Heart right ventricle (tissue), 16 donors: Measurements from ENCODE around the gene EN2. TPM values are rescaled to one million over a fixed set of nuclear protein-coding genes. Genes with fewer than 3 reads are reported as not detected.

Experiments used
- ATAC-seq, 8 donors: fragments of 200-7000 bp; cut with Tn5 transposase; one replicate each; pipeline ENCODE4 v1.9.1; 2020; ENCODE audit warnings: mild to moderate bottlenecking in 8 of 8, moderate library complexity in 8 of 8, moderate number of reproducible peaks in 1 of 8
- DNase-seq, 2 donors: peaks; one replicate each; pipeline ENCODE4 v3.0.0-alpha.2; 2020
- H3K27ac ChIP-seq, 10 donors: fragments of 200-600 bp; sonication (generic) in 2 of 10; one replicate each; pipeline versions ENCODE4 v1.5.0 to v1.8.0; 2020 to 2022; ENCODE audit warnings: mild to moderate bottlenecking in 3 of 10
- H3K27me3 ChIP-seq, 7 donors: fragments of 200-600 bp; one replicate each; pipeline ENCODE4 v1.8.0; 2021 to 2022; ENCODE audit warnings: mild to moderate bottlenecking in 2 of 7
- H3K36me3 ChIP-seq, 9 donors: fragments of 200-600 bp; sonication (generic) in 1 of 9; one replicate each; pipeline versions ENCODE4 v1.5.0 to v1.8.0; 2020 to 2022; ENCODE audit warnings: mild to moderate bottlenecking in 2 of 9
- H3K4me1 ChIP-seq, 9 donors: fragments of 200-600 bp; sonication (generic) in 1 of 9; one replicate each; pipeline versions ENCODE4 v1.5.0 to v1.8.0; 2020 to 2022; ENCODE audit warnings: mild to moderate bottlenecking in 4 of 9
- H3K4me3 ChIP-seq, 10 donors: fragments of 200-600 bp; sonication (generic) in 2 of 10; one replicate each; pipeline versions ENCODE4 v1.5.0 to v1.8.0; 2020 to 2022; ENCODE audit warnings: mild to moderate bottlenecking in 7 of 10, moderate library complexity in 2 of 10
- H3K9me3 ChIP-seq, 11 donors: fragments of 200-600 bp in 10 of 11; sonication (generic) in 2 of 11; one replicate each; pipeline versions ENCODE4 v1.5.0 to v1.8.0; 2013 to 2022; ENCODE audit warnings: mild to moderate bottlenecking in 2 of 11, control low read depth in 1 of 11, moderate library complexity in 1 of 11
- CTCF ChIP-seq, 9 donors: fragments of 200-600 bp; sonication (generic) in 2 of 9; IDR thresholded peaks; one replicate each; pipeline versions ENCODE4 v1.5.0 to v1.8.0; 2021 to 2022; ENCODE audit warnings: antibody characterized with exemption in 9 of 9, mild to moderate bottlenecking in 5 of 9, moderate library complexity in 1 of 9
- WGBS, 2 donors: extraction: QIAGEN DNeasy Blood & Tissue Kit; methylation state at CpG; one replicate each; pipeline ENCODE4 v1.1.7; 2013; ENCODE audit warnings: inconsistent platforms in 1 of 2; 5-methylcytosine and 5-hydroxymethylcytosine counted together
- intact Hi-C, 10 donors: fragments of 100-400 bp; cut with DNase I; formaldehyde crosslinking; loops; one replicate each; pipeline versions ENCODE4 v1.11.1 to v1.14.2; 2022
- polyA plus RNA-seq, 2 donors: library from polyadenylated mRNA; stranded (reverse); fragments of 200-250 nt; gene quantifications; one replicate each; pipeline ENCODE4 v1.2.3, GENCODE V29; 2013
- total RNA-seq, 10 donors: library from RNA; stranded (reverse); fragmentation: NEBNext Ultra II Directional in 3 of 10; extraction: Animal tissue kit (Norgen Biotek cat#: 25700) in 3 of 10; gene quantifications; one replicate each; pipeline versions ENCODE4 v1.2.1 to v1.2.4, GENCODE V29; 2021 to 2023
- donor health status: Arrhythmogenic right ventricular cardiomyopathy.
- donor health status: ischemic (EF 13 %, LVEDD 7.1; RV severe dilation, severe dysfunction).
- donor health status: healthy with polysubstance abuse.
- donor health status: DM: no; HTN: yes; CAD: no.
- donor health status: DM: no; HTN: no; CAD: no.
- donor health status: ischemic (EF 25% LVEDD 6.9; RV normal size, moderate dysfunction).
- donor health status: ischemic (EF 25% LVEDD 5.7; RV mildly dilated, moderate dysfunction).
- donor health status: healthy.
- donor health status: DM: yes; HTN: yes; CAD: no.
- donor health status: Ischemic cardiomyopathy.
- donor health status: ischemic (EF 35%, LVEDD 5.7; RV mildly dilated, moderate dysfunction).
- donor health status: nonischemic (EF 11% LVEDD 7.7; RV severe dilation, severe dysfunction).
- donor health status: DM: yes; HTN: yes; CAD: no.
- donor health status: PGD.
- donor health status: ischemic (EF 29% LVEDD 5.4; RV normal size, mild dysfunction).
- donor health status: nonischemic (EF 23%, LVEDD 6.1; RV moderate dilation, normal function).

Gene EN2
- total and polyA plus RNA-seq, 12 donors: 0.01 to 0.08 (median 0.07) TPM; not detected in 8

GRCh38 chr7:155507576-155507975 is 49.6 kb downstream of the EN2 start:
- Histone ChIP-seq H3K27me3 (peaks cover 33 to 100% (median 99%) of the 10 kb centered on the region in 7 donors), H3K4me1 (peaks cover 0 to 22% (median 8%) of the 10 kb centered on the region in 9 donors), H3K27ac (no peak overlapping the region), H3K36me3 (no peaks in the 10 kb centered on the region), H3K9me3 (no peaks in the 10 kb centered on the region), H3K4me3 (no peak overlapping the region)
- TF ChIP-seq CTCF (IDR thresholded peaks at IDR 0.05): no peak
- no peak for ATAC-seq
- intact Hi-C loops: no loop called here
- WGBS, 2 donors: 5 to 12% methylated on average over 4 of the region's 4 CpGs
- no peak for DNase-seq

GRCh38 chr7:155508376-155509358 is 50.7 kb downstream of the EN2 start:
- H3K4me3 ChIP-seq: no peak overlapping the region
- no peaks in the 10 kb centered on the region for H3K9me3 ChIP-seq
- peaks cover 33 to 100% (median 99%) of the 10 kb centered on the region in 7 donors for H3K27me3 ChIP-seq
- intact Hi-C loops: no loop called here
- H3K4me1 ChIP-seq: peaks cover 0 to 22% (median 8%) of the 10 kb centered on the region in 9 donors
- TF ChIP-seq CTCF (IDR thresholded peaks at IDR 0.05): no peak
- H3K27ac ChIP-seq: no peak overlapping the region
- 5 to 7% methylated on average over 29 of the region's 29 CpGs for WGBS, 2 donors
- no peaks in the 10 kb centered on the region for H3K36me3 ChIP-seq
- ATAC-seq (no peak), DNase-seq (no peak)

- Histone ChIP-seq H3K27ac (no peak overlapping the region), H3K9me3 (no peaks in the 10 kb centered on the region), H3K27me3 (peaks cover 33 to 100% (median 99%) of the 10 kb centered on the region in 7 donors), H3K36me3 (no peaks in the 10 kb centered on the region), H3K4me3 (peak overlapping the region in 3 of 10 donors; percentile 6 to 23 (median 20)), H3K4me1 (peaks cover 0 to 22% (median 8%) of the 10 kb centered on the region in 9 donors)
- no peak for TF ChIP-seq CTCF (IDR thresholded peaks at IDR 0.05)
- no peak for DNase-seq
- 2 to 3% methylated on average over 14 to 16 of the region's 16 CpGs for WGBS, 2 donors
- ATAC-seq: no peak
- intact Hi-C loops: no loop called here
Observed at GRCh38 chr7:155509359-155509724, 51.4 kb downstream of the EN2 start.

- Histone ChIP-seq H3K27ac (no peak overlapping the region), H3K36me3 (no peaks in the 10 kb centered on the region), H3K9me3 (no peaks in the 10 kb centered on the region), H3K27me3 (peaks cover 33 to 100% (median 99%) of the 10 kb centered on the region in 7 donors), H3K4me3 (peak overlapping the region in 5 of 10 donors; percentile 6 to 26 (median 20)), H3K4me1 (peaks cover 0 to 22% (median 8%) of the 10 kb centered on the region in 9 donors)
- no peak for TF ChIP-seq CTCF (IDR thresholded peaks at IDR 0.05)
- WGBS, 2 donors: 1 to 2% methylated on average over 67 to 68 of the region's 68 CpGs
- ATAC-seq (no peak), DNase-seq (no peak)
- intact Hi-C loops: loop anchor here in 1 of 10 donors (10.0 kb wide), 1 partner anchor 125 kb away; no protein-coding TSS in a partner anchor
Observed at GRCh38 chr7:155509725-155510551, 52.0 kb downstream of the EN2 start.
